ENCODE data around the gene FBXO4. TPM values are rescaled to one million over a fixed set of nuclear protein-coding genes. Genes with fewer than 3 reads are reported as not detected.
"Not testable (repeated sequence)": the region's sequence is repeated elsewhere in the genome, so short reads cannot be mapped to it uniquely, and the experiment has no call there.

The FBXO4 gene
- polyA plus RNA-seq, 2 donors, result 6.4 to 7.6 TPM

DNA sequence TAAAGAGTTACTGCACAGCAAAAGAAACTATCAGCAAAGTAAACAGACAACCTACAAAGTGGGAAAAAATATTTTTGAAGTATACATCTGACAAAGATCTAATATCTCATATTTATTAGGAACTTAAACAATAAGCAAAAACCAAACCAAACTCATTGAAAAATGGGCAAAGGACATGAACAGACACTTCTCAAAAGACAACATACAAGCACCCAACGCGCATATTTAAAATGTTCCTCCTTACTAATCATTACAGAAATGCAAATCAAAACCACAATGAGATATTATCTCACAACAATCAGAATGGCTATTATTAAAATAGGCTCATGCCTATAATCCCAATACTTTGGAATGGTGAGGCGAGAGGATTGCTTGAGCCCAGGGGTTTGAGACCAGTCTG is 48.0 kb downstream of the FBXO4 start:
- Histone ChIP-seq H3K9me3 (ENCODE audit: control insufficient read depth in 2 of 2, insufficient read depth in 1 of 2, low read depth in 1 of 2, low read length in 1 of 2) (no peaks in the 10 kb centered on the region), H3K27me3 (ENCODE audit: control insufficient read depth in 1 of 2, insufficient read depth in 2 of 2, low read length in 2 of 2) (no peaks in the 10 kb centered on the region), H3K27ac (ENCODE audit: low read depth in 2 of 2, low read length in 1 of 2) (no peak overlapping the region), H3K36me3 (ENCODE audit: control insufficient read depth in 2 of 2, insufficient read depth in 2 of 2, low read length in 1 of 2) (no peaks in the 10 kb centered on the region), H3K4me1 (ENCODE audit: control insufficient read depth in 2 of 2, insufficient read depth in 2 of 2, low read length in 1 of 2) (no peaks in the 10 kb centered on the region), H3K4me3 (ENCODE audit: low read depth in 1 of 2, low read length in 2 of 2) (no peak overlapping the region)
- WGBS, 2 donors, result 95% methylated on average over 3 of the region's 3 CpGs

DNA sequence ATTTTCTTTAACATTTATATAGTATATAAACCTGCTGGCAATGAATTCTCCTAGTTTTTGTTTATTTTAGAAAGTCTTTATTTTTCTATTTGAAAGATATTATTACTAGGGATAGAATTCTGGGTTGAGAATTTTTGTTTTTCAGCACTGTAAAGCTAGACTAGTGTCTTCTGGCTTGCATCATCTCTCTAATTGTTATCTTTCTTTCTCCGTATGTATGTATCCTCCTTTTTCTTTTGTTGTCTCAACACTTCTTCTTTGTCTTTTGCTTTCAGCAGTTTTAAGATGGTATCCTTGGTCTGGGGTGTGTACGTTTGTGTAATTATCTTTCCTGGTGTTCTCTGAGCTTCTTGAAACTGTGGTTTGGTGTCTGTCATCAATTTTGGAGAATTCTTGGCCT is 48.8 kb downstream of the FBXO4 start:
- no peak overlapping the region for H3K4me3 ChIP-seq (ENCODE audit: low read depth in 1 of 2, low read length in 2 of 2)
- no peaks in the 10 kb centered on the region for H3K9me3 ChIP-seq (ENCODE audit: control insufficient read depth in 2 of 2, insufficient read depth in 1 of 2, low read depth in 1 of 2, low read length in 1 of 2)
- 54 to 67% methylated on average over 2 of the region's 2 CpGs for WGBS, 2 donors
- no peaks in the 10 kb centered on the region for H3K36me3 ChIP-seq (ENCODE audit: control insufficient read depth in 2 of 2, insufficient read depth in 2 of 2, low read length in 1 of 2)
- H3K27ac ChIP-seq (ENCODE audit: low read depth in 2 of 2, low read length in 1 of 2), result no peak overlapping the region
- no peaks in the 10 kb centered on the region for H3K4me1 ChIP-seq (ENCODE audit: control insufficient read depth in 2 of 2, insufficient read depth in 2 of 2, low read length in 1 of 2)
- no peaks in the 10 kb centered on the region for H3K27me3 ChIP-seq (ENCODE audit: control insufficient read depth in 1 of 2, insufficient read depth in 2 of 2, low read length in 2 of 2)

DNA sequence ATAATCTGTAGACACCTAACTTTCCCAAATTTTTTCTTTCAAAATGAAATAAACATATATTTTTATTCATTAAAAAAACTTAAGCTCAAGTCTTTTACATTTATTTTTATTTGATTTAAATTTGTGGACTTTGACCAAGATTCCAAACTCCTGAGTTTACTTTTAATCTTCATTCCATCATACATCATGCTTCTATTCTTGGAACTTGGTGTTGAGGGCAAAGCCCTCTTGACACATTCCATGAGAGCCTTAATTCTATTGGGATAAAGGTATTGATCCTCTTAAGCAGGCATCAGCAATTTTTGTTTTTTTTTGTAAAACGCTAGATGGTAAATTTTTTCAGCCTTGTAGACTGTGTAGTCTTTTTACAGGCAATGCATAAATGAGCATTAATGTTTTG is 53.6 kb downstream of the FBXO4 start:
- WGBS, 2 donors, result 73 to 78% methylated on average over 1 of the region's 1 CpG
- no peak overlapping the region for H3K27ac ChIP-seq (ENCODE audit: low read depth in 2 of 2, low read length in 1 of 2)
- H3K4me3 ChIP-seq (ENCODE audit: low read depth in 1 of 2, low read length in 2 of 2), result no peak overlapping the region

DNA sequence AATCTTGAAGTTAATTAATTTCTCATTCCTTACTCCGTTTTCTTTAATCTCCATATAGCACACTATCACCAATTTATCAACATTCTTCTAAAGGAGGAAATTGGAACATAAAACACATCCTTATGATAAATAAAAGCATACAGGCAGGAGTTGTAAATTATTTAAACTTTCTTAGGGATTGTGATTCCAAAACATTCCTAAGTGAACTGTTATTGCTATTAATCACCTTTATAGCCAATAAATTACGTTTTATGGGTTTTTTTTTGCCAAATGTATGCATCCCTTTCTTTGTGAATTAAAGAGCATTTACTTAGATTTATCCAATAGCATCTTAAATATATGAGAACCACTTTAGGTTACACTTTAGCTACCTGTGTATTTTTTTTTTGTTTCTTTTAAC is 55.3 kb downstream of the FBXO4 start:
- H3K9me3 ChIP-seq (ENCODE audit: control insufficient read depth in 2 of 2, insufficient read depth in 1 of 2, low read depth in 1 of 2, low read length in 1 of 2), result no peaks in the 10 kb centered on the region
- H3K27me3 ChIP-seq (ENCODE audit: control insufficient read depth in 1 of 2, insufficient read depth in 2 of 2, low read length in 2 of 2), result no peaks in the 10 kb centered on the region
- H3K4me1 ChIP-seq (ENCODE audit: control insufficient read depth in 2 of 2, insufficient read depth in 2 of 2, low read length in 1 of 2), result no peaks in the 10 kb centered on the region
- H3K36me3 ChIP-seq (ENCODE audit: control insufficient read depth in 2 of 2, insufficient read depth in 2 of 2, low read length in 1 of 2), result no peaks in the 10 kb centered on the region
- no peak overlapping the region for H3K4me3 ChIP-seq (ENCODE audit: low read depth in 1 of 2, low read length in 2 of 2)
- no peak overlapping the region for H3K27ac ChIP-seq (ENCODE audit: low read depth in 2 of 2, low read length in 1 of 2)
- 30 to 34% methylated on average over 2 of the region's 2 CpGs for WGBS, 2 donors

More for the DNA sequence above, 53.6 kb downstream of the FBXO4 start:
- Histone ChIP-seq H3K9me3 (ENCODE audit: control insufficient read depth in 2 of 2, insufficient read depth in 1 of 2, low read depth in 1 of 2, low read length in 1 of 2) (no peaks in the 10 kb centered on the region), H3K36me3 (ENCODE audit: control insufficient read depth in 2 of 2, insufficient read depth in 2 of 2, low read length in 1 of 2) (no peaks in the 10 kb centered on the region), H3K4me1 (ENCODE audit: control insufficient read depth in 2 of 2, insufficient read depth in 2 of 2, low read length in 1 of 2) (no peaks in the 10 kb centered on the region), H3K27me3 (ENCODE audit: control insufficient read depth in 1 of 2, insufficient read depth in 2 of 2, low read length in 2 of 2) (no peaks in the 10 kb centered on the region)

DNA sequence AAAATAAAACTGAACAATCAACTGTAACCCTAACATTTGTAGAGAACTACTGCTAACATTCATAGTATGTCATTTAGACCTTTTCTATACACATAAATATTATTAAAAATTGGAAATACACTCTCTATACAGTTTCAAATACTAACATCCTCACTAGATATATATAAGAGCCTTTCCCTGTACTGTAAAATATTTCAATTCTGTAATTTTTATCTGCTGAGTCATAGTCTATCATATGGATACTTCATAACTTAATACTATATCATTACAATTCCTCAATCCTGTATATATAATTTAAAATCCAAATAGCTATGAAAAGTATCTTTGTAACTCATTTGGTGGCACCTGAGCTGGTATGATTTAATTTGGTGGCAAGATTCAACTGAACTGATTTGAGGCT is 55.8 kb downstream of the FBXO4 start:
- no peaks in the 10 kb centered on the region for H3K4me1 ChIP-seq (ENCODE audit: control insufficient read depth in 2 of 2, insufficient read depth in 2 of 2, low read length in 1 of 2)
- H3K27me3 ChIP-seq (ENCODE audit: control insufficient read depth in 1 of 2, insufficient read depth in 2 of 2, low read length in 2 of 2), result no peaks in the 10 kb centered on the region
- H3K9me3 ChIP-seq (ENCODE audit: control insufficient read depth in 2 of 2, insufficient read depth in 1 of 2, low read depth in 1 of 2, low read length in 1 of 2), result no peaks in the 10 kb centered on the region
- no peaks in the 10 kb centered on the region for H3K36me3 ChIP-seq (ENCODE audit: control insufficient read depth in 2 of 2, insufficient read depth in 2 of 2, low read length in 1 of 2)
- no peak overlapping the region for H3K4me3 ChIP-seq (ENCODE audit: low read depth in 1 of 2, low read length in 2 of 2)
- no peak overlapping the region for H3K27ac ChIP-seq (ENCODE audit: low read depth in 2 of 2, low read length in 1 of 2)

DNA sequence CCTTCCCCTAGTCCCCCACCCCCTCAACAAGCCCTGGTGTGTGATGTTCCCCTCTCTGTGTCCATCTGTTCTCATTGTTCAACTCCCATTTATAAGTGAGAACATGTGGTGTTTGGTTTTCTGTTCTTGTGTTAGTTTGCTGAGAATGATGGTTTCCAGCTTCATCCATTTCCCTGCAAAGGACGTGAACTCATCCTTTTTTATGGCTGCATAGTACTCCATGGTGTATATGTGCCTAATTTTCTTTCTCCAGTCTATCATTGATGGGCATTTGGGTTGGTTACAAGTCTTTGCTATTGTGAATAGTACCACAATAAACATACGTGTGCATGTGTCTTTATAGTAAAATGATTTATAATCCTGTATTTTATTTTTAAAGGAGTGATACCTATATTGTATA is 57.8 kb downstream of the FBXO4 start:
- 82 to 89% methylated on average over 2 of the region's 2 CpGs for WGBS, 2 donors
- H3K4me1 ChIP-seq (ENCODE audit: control insufficient read depth in 2 of 2, insufficient read depth in 2 of 2, low read length in 1 of 2); H3K9me3 ChIP-seq (ENCODE audit: control insufficient read depth in 2 of 2, insufficient read depth in 1 of 2, low read depth in 1 of 2, low read length in 1 of 2); H3K36me3 ChIP-seq (ENCODE audit: control insufficient read depth in 2 of 2, insufficient read depth in 2 of 2, low read length in 1 of 2); H3K27ac ChIP-seq (ENCODE audit: low read depth in 2 of 2, low read length in 1 of 2); H3K27me3 ChIP-seq (ENCODE audit: control insufficient read depth in 1 of 2, insufficient read depth in 2 of 2, low read length in 2 of 2); H3K4me3 ChIP-seq (ENCODE audit: low read depth in 1 of 2, low read length in 2 of 2): not testable (repeated sequence)

DNA sequence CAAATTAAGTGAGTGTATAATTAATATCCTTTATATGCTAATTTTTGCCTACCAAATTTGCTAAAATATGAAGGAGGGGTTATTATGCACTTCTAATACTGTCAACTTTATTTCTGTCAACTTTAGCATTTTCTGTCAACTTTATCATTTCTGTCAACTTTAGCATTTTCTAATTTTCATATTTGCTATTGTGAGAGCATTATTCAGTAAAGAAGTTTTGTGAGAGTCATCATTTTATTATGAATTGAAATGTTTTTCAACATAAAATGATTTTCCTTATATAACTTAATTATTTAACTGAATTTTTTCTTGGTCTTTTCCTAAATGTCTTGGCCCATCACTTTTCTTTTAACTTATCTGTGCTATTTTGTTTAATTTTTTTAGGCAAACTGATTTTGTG is 58.2 kb downstream of the FBXO4 start:
- Histone ChIP-seq H3K27ac (ENCODE audit: low read depth in 2 of 2, low read length in 1 of 2) (no peak overlapping the region), H3K4me1 (ENCODE audit: control insufficient read depth in 2 of 2, insufficient read depth in 2 of 2, low read length in 1 of 2) (no peaks in the 10 kb centered on the region), H3K36me3 (ENCODE audit: control insufficient read depth in 2 of 2, insufficient read depth in 2 of 2, low read length in 1 of 2) (no peaks in the 10 kb centered on the region), H3K4me3 (ENCODE audit: low read depth in 1 of 2, low read length in 2 of 2) (no peak overlapping the region), H3K27me3 (ENCODE audit: control insufficient read depth in 1 of 2, insufficient read depth in 2 of 2, low read length in 2 of 2) (no peaks in the 10 kb centered on the region), H3K9me3 (ENCODE audit: control insufficient read depth in 2 of 2, insufficient read depth in 1 of 2, low read depth in 1 of 2, low read length in 1 of 2) (no peaks in the 10 kb centered on the region)

DNA sequence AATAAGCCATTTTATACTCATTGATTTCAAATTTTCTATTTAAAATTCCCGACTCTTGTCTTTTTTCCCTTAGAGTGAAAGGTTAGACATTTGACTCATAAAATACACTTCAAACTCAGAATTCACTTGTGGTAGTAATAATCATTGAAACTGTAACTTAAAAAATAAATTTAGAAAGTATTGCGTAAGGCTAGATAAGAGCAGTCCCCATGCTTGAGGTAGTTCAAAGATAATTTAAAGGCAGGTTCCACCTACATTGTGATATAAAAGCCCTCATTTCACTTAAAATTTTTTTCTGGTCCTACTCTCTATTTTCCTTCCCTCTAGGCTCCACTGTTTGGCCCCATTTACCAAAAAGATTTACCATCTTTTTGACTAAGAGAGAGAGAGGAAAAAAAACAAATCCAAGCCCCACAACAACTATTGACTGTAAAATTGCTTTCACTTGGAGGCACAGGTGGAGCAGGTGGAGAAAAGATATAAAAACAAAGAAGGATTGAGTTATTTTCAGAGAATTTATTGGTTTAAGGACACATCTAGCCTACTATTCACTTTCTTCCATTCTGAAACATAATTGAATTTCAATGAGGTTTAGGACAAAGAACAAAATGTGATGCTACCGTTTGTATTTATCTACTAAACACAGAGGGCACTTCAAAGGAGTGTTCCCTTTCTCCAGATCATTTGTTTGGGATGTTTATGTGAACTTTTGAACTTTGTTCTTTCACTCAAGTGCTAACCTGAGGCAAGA is 61.0 kb downstream of the FBXO4 start:
- Histone ChIP-seq H3K4me3 (ENCODE audit: low read depth in 1 of 2, low read length in 2 of 2) (no peak overlapping the region), H3K27ac (ENCODE audit: low read depth in 2 of 2, low read length in 1 of 2) (no peak overlapping the region), H3K9me3 (ENCODE audit: control insufficient read depth in 2 of 2, insufficient read depth in 1 of 2, low read depth in 1 of 2, low read length in 1 of 2) (no peaks in the 10 kb centered on the region), H3K27me3 (ENCODE audit: control insufficient read depth in 1 of 2, insufficient read depth in 2 of 2, low read length in 2 of 2) (no peaks in the 10 kb centered on the region), H3K4me1 (ENCODE audit: control insufficient read depth in 2 of 2, insufficient read depth in 2 of 2, low read length in 1 of 2) (no peaks in the 10 kb centered on the region), H3K36me3 (ENCODE audit: control insufficient read depth in 2 of 2, insufficient read depth in 2 of 2, low read length in 1 of 2) (no peaks in the 10 kb centered on the region)
- WGBS, 2 donors, result 65 to 66% methylated on average over 3 of the region's 3 CpGs

Other genes with a start within 250 kb of the FBXO4 start
- 10 to 100 TPM; 11.4 to 28.6 TPM for gene OXCT1, start 54.9 kb upstream of the FBXO4 start, polyA plus RNA-seq
- gene RIMOC1, start 20.9 kb upstream of the FBXO4 start, polyA plus RNA-seq, result 1 to 10 TPM; 5.6 to 6.6 TPM